Retinal pigment epithelial cell (primary cell): Measurements from ENCODE around the gene MSANTD1.
A peak's percentile ranks its signal among the peaks of the same experiment; 100 is the strongest.

ENCODE experiments used
- DNase-seq: peaks from one replicate; pipeline ENCODE4 v3.0.0-alpha.2; 2010; ENCODE audit warnings: low read depth
- H3K4me3 ChIP-seq: 2 replicates; pipeline ENCODE4 v1.5.1; 2011; ENCODE audit warnings: mild to moderate bottlenecking, low read length, control low read depth, moderate library complexity
- TF ChIP-seq, protein P1 (sequence below): conservative IDR thresholded peaks from 2 replicates; pipeline ENCODE4 v1.5.1; 2011; ENCODE audit warnings: low read depth, low read length, control low read depth, inconsistent platforms

MSANTD1 gene

DNA sequence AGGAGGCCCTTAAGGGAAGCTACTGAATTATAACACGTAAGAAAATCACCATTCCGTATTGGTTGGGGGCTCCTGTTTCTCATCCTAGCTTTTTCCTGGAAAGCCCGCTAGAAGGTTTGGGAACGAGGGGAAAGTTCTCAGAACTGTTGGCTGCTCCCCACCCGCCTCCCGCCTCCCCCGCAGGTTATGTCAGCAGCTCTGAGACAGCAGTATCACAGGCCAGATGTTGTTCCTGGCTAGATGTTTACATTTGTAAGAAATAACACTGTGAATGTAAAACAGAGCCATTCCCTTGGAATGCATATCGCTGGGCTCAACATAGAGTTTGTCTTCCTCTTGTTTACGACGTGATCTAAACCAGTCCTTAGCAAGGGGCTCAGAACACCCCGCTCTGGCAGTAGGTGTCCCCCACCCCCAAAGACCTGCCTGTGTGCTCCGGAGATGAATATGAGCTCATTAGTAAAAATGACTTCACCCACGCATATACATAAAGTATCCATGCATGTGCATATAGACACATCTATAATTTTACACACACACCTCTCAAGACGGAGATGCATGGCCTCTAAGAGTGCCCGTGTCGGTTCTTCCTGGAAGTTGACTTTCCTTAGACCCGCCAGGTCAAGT lies 6.9 kb upstream of the MSANTD1 start:
- H3K4me3 ChIP-seq, result no peak overlapping the region
- TF ChIP-seq, protein P1, sequence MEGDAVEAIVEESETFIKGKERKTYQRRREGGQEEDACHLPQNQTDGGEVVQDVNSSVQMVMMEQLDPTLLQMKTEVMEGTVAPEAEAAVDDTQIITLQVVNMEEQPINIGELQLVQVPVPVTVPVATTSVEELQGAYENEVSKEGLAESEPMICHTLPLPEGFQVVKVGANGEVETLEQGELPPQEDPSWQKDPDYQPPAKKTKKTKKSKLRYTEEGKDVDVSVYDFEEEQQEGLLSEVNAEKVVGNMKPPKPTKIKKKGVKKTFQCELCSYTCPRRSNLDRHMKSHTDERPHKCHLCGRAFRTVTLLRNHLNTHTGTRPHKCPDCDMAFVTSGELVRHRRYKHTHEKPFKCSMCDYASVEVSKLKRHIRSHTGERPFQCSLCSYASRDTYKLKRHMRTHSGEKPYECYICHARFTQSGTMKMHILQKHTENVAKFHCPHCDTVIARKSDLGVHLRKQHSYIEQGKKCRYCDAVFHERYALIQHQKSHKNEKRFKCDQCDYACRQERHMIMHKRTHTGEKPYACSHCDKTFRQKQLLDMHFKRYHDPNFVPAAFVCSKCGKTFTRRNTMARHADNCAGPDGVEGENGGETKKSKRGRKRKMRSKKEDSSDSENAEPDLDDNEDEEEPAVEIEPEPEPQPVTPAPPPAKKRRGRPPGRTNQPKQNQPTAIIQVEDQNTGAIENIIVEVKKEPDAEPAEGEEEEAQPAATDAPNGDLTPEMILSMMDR, result no peak
- DNase-seq, result no peak

DNA sequence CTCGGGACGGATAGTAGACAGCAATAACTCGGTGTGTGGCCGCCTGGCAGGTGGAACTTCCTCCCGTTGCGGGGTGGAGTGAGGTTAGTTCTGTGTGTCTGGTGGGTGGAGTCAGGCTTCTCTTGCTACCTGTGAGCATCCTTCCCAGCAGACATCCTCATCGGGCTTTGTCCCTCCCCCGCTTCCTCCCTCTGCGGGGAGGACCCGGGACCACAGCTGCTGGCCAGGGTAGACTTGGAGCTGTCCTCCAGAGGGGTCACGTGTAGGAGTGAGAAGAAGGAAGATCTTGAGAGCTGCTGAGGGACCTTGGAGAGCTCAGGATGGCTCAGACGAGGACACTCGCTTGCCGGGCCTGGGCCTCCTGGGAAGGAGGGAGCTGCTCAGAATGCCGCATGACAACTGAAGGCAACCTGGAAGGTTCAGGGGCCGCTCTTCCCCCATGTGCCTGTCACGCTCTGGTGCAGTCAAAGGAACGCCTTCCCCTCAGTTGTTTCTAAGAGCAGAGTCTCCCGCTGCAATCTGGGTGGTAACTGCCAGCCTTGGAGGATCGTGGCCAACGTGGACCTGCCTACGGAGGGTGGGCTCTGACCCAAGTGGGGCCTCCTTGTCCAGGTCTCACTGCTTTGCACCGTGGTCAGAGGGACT lies 5.7 kb upstream of the MSANTD1 start:
- TF ChIP-seq, protein P1, result no peak
- no peak for DNase-seq
- no peak overlapping the region for H3K4me3 ChIP-seq

DNA sequence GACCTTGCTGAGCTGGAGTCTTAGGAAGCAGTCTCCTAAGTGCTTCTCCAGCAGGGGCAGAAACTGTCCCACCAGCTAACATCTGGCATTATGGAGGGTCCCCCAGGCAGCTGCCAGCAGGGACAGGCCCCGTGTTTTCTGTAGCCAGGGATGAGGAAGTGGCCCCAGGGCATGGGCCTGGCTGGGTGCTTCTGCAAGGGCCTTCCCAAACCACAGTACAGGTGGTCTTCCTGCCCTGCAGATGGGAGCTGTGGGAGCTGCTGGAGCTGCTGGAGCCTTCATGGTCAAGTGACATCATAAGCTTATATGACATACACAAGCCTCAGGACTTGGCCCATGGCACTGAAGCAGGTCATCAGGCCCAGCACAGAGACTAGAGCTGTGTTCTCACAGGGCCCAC lies 5.0 kb upstream of the MSANTD1 start:
- H3K4me3 ChIP-seq, result no peak overlapping the region
- no peak for DNase-seq
- TF ChIP-seq, protein P1, result no peak

DNA sequence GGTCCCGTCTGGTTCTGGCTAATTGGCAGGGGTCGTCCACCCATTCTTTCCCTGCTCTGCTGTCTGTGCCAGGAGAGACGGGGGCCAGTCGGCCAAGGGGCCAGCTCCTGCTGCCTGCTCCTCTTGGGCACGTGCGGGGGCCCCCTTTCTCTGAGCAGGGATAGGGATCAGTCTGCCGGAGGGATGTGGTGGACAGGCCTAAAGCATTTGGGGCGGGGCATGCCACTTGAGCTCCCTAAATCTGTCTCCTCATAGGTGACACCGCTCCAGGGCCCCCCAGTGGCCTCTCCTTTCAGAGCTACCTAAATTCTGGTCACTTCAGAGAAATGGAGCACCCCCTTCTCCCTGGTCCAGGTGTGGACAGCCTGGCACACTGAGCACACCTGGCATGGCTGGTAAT lies 4.2 kb upstream of the MSANTD1 start:
- no peak overlapping the region for H3K4me3 ChIP-seq
- TF ChIP-seq, protein P1, result no peak
- DNase-seq, result no peak

DNA sequence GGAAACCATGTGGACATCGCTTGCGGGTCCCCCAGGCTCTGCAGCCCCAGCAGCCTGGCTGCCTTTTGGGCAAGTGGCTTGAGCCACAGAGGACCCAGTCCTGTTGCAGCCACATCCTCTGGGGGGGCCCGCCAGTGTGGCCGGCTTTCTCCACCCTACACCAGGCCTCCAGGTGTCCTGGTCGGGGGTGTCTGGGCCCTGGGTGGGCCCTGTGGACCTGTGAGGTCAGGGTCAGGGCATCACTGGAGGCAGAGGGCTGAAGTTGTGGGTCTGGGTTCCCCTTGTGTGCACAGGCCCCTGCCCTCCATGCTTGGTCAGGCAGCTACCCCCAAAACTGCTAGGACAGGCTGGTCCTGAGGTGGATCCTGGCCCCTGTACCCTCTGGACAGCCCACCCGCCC lies 3.3 kb upstream of the MSANTD1 start:
- DNase-seq, result no peak
- no peak overlapping the region for H3K4me3 ChIP-seq
- TF ChIP-seq, protein P1, result no peak

DNA sequence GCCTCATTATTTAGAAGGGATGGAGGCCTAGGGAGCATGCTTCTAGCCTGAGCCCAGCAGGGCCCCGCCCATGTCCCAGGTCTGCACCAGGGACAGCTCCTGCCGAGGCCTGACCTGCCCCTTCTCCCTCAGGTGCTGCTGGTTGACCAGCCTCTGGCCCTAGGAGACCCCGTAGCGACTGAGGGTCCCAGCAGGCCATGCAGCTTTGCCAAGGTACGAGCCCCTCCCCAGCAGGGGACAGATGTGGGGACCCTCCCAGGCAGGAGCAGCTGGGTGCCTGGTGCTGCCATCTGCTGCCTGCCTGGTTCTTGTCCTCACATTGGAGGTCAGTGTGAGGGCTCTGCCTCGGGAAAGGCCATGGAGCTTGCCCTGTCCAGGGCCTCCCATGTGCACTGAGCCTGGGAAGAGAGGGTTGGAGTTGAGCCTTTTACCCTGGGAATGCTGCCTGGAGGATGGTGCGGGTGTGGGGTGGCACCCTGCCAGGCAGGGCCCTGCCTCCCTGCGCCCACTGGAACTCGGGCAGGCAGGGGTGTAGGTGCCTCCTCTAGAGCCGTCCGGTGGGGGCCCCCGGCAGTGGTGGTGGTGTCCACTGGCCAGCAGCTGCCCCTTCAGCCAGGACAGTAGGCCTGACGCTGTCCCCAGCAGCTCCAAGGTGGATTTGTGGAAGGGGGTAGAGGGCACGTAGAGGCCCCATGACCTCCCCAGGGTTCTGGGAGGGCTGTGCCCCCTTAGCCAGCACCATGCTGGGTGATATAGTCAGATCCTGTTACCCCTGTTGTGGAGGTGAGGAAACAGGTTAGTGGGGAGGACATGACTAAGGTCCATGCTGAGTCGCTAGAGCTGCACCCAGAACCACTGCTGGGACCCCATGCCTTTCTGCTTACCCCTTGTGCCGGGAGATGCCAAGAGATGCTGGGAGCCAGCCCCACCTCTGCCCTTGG lies 2.2 kb upstream of the MSANTD1 start:
- TF ChIP-seq, protein P1, result peak; percentile 18
- no peak for DNase-seq
- H3K4me3 ChIP-seq, result no peak overlapping the region
